ENCODE data around the gene RAD1.
"Not testable (repeated sequence)": the region's sequence is repeated elsewhere in the genome, so short reads cannot be mapped to it uniquely, and the experiment has no call there.

Gene RAD1, protein sequence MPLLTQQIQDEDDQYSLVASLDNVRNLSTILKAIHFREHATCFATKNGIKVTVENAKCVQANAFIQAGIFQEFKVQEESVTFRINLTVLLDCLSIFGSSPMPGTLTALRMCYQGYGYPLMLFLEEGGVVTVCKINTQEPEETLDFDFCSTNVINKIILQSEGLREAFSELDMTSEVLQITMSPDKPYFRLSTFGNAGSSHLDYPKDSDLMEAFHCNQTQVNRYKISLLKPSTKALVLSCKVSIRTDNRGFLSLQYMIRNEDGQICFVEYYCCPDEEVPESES

DNA sequence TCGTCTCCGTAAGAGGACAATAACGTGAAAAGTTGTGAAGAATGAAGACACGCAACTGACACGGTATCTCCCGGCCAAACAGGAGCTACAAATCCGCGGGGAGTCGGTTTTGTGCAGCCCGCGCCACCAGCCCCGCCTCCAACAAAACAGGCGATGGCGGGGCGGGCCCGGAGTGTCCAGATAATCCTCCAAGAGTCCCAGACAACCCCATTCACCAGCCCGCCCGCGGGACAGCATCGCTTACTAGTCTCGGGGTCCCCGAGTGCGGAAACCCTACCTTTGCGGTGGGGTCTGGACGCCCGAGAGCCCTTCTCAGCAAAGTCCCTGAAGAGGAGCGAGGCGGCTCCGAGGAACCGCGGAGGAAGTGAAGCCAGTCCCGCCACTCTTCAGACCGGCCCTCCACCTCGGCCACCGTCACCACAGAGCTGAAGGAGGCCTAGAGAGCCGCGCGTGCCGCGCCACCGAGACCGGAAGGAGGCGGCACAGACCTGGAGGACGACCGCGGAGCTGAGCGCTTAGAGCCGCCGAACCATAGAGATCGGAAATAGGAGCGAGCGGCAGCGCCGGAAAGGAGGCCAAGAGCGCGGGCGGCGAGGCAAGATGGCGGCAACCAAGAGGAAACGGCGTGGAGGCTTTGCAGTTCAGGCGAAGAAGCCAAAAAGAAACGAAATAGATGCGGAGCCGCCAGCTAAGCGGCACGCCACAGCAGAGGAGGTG is at the start of gene RAD1, which contains the start of gene BRIX1:
RAD1 (minus strand) TSS at position 366 of the 717 bp plus-strand sequence. CDS start 612 bp downstream, outside the sequence.
BRIX1 (plus strand) TSS at position 573 of the 717 bp plus-strand sequence; CDS start at position 601, 28 bp downstream.
- peak; percentile 99 to 100 for DNase-seq

GRCh38 chr5:34959323-34959722 is 44.0 kb upstream of the RAD1 start:
- no peak for DNase-seq

- DNase-seq: peak; percentile 7 to 25
Observed at GRCh38 chr5:34957857-34958690, 42.8 kb upstream of the RAD1 start.

DNA sequence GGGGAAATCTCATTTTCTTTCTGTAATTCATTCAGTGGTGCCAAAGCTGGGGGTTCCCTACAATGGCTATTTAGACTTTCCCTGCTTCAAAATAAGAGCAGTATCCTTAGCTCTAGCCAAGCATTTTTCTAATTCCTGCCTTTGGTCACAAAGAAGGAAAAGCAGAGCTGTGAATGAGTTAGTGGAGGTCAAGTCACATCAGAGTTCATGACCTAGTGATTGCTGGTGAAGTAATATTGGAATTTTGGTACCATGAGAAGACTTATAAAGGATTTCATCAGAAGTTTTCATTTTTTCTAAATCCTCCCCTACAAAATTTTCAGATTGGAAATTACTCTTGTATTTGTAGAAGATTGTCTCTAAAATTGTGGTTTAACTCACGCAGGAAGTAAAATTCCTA is 42.0 kb upstream of the RAD1 start:
- DNase-seq: no peak

DNA sequence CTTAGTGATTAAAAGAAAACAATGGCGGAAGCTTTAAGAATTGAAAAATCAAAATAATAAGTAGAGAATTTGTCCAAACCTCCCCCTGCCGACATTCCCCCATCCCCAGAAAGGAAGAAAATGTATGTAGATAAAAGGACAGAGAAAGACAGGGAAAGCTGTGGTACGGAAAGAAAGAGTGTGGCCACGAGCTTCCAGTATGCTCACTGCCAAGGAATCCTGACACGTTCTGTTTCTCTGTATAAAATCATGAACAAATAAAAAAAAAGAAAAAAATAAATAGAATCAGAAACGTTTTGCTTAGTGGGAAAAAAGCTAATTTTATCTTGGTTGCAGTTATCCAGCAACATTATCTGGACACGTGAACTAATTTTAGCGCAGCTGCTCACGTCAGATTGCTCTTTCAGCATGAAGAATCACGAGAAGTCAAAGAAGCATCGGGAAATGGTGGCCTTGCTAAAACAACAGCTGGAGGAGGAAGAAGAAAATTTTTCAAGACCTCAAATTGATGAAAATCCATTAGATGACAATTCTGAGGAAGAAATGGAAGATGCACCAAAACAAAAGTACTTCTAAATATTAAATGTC is 29.2 kb upstream of the RAD1 start:
- no peak for DNase-seq

- DNase-seq: no peak
Observed at GRCh38 chr5:34944044-34944443, 28.7 kb upstream of the RAD1 start.

- DNase-seq: no peak
Observed at GRCh38 chr5:34941936-34942335, 26.6 kb upstream of the RAD1 start.

DNA sequence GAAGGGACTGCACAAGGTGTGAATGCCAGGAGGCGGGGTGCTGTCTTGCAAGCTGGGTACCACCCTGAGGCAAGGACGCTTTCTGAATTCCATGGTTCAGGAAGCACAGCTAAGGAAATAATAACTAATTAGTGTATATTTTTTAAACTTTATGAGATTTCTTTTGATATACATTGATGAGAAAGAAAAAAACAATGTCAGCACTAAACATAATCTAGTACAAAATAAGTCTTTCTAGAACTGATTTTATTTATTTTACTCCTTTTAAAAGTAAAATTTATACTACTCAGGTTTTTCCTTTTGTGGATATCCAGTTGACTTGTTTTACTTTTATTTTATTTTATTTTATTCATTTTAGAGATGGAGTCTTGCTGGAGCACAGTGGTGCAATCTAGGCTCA is 17.6 kb upstream of the RAD1 start:
- DNase-seq: no peak

DNA sequence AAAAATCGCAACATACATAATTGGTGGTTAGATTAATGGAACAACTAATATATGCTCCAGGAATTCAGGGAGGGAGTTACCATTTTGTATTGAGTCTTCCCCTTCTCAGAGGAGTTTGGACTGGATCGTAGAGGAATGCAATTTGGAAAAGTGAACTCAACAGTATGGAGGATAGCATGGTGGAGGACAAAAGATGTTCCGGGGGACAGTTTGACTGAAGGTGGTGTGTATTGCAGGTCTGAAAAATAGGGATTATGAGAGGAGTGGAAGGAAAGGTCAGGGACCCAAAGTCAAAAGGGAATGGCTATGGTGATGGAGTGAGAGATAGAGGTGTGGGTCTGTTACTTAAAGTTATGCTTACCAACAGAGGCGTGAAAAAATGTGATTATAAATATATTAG is 15.6 kb upstream of the RAD1 start:
- no peak for DNase-seq

GRCh38 chr5:34930462-34930844 is 15.1 kb upstream of the RAD1 start:
- peak in 1 of 2 experiments; percentile 44 for DNase-seq

- peak; percentile 87 to 89 for DNase-seq
Observed at GRCh38 chr5:34929720-34930461, 14.6 kb upstream of the RAD1 start.

GRCh38 chr5:34929134-34929719 is 13.9 kb upstream of the RAD1 start, which contains the start of gene DNAJC21:
TSS of gene DNAJC21 (plus strand) at chr5:34929559. CDS start at chr5:34929820, 261 bp downstream.
- peak; percentile 99 to 100 for DNase-seq

- no peak for DNase-seq
Observed at GRCh38 chr5:34928267-34928666, 13.0 kb upstream of the RAD1 start.

GRCh38 chr5:34927785-34928184 is 12.5 kb upstream of the RAD1 start:
- DNase-seq: no peak

GRCh38 chr5:34926318-34926888 is 11.1 kb upstream of the RAD1 start:
- DNase-seq: no peak

- no peak for DNase-seq
Observed at GRCh38 chr5:34924462-34924765, 9.1 kb upstream of the RAD1 start.

- no peak for DNase-seq
Observed at GRCh38 chr5:34923694-34924461, 8.6 kb upstream of the RAD1 start.

DNA sequence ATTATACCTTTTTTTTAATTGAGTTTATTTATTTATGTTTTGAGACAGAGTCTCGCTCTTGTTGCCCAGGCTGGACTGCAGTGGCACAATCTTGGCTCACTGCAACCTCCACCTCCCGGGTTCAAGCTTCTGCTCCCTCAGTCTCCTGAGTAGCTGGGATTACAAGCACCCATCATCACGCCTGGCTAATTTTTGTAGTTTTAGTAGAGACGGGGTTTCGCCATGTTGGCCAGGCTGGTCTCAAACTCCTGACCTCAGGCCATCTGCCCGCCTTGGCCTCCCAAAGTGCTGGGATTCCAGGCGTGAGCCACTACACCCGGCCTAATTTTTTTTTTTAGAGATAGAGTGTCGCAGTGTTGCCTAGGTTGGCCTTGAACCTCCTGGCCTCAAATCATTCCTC is 8.0 kb upstream of the RAD1 start:
- DNase-seq: not testable (repeated sequence)

DNA sequence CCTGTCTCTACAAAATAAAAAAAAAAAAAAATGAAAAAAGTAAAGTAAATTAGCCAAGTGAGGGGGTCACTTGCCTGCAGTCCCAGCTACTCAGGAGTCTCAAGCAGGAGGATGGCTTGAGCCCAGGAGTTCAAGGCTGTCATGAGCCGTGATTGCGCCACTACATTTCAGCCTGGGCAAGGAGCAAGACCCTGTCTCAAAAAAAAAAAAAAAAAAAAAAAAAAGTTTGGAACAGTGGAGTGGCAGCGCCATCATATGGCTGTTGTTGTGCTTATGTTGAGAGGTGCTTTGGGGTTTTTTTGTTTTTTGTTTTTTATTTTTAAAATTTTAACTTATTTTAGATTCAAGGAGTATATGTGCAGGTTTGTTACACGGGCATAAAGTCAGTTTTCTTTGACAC is 3.8 kb upstream of the RAD1 start:
- no peak for DNase-seq

DNA sequence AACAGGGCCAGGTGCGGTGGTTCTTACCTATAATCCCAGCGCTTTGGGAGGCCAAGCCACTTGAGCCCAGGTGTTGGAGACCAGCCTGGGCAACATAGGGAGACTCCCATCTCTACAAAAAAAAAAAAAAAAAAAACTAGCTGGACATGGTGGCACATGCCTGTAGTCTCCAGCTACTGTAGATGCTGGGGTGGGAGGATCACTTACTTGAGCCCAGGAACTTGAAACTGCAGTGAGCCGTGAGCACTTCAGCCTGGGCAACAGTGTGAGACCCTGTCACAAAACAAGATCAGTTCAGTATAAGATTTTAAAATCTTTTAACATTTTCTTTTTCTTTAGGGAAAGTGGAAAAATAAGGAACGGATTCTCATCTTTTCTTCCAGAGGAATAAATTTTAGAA is 2.7 kb upstream of the RAD1 start:
- DNase-seq: no peak

DNA sequence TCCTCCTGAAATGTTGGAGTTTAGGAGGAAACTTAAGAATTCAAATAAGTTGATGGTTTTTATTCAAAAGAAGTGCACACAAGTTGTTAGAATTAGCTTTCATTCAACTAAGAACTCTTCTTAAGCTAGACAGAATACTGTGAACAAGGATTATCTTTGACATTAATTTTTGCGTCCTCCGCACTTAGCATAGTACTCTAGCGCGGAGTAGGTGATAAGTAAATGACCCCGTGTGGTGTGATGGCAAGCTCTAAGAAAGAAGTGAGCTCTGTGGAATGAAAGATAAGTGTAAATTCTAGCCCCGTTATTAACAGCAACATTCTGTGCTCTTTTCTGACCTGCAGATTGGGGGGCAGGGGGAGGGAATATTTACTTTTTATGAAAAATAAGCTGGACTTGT is 1.2 kb upstream of the RAD1 start:
- peak in 1 of 2 experiments; percentile 29 for DNase-seq
